Mesendoderm (in vitro differentiated cells): ENCODE data around the gene CLCA1.

ENCODE experiments used
- DNase-seq: peaks from one replicate; pipeline ENCODE4 v3.0.0; 2013
- H2AK5ac ChIP-seq: 2 replicates; pipeline ENCODE4 v1.6.1; 2013; ENCODE audit warnings: low read length, inconsistent platforms
- H2BK120ac ChIP-seq: 2 replicates; pipeline ENCODE4 v1.6.1; 2013; ENCODE audit warnings: low read depth, mild to moderate bottlenecking, low read length, moderate library complexity, mixed read lengths
- H2BK15ac ChIP-seq: replicated peaks from 2 replicates; pipeline ENCODE4 v1.6.1; 2013; ENCODE audit warnings: low read depth, mild to moderate bottlenecking, moderate library complexity
- H2BK5ac ChIP-seq: 2 replicates; pipeline ENCODE4 v1.6.1; 2013; ENCODE audit warnings: low read length, inconsistent platforms
- H3K18ac ChIP-seq: 2 replicates; pipeline ENCODE4 v1.6.1; 2013; ENCODE audit warnings: mild to moderate bottlenecking, low read length, mixed read lengths
- H3K23ac ChIP-seq: one replicate; pipeline ENCODE4 v1.6.1; 2013; ENCODE audit warnings: low read length
- H3K27ac ChIP-seq: 2 replicates; pipeline ENCODE4 v1.5.1; 2013; ENCODE audit warnings: low read depth, mild to moderate bottlenecking, inconsistent platforms, low read length, moderate library complexity
- H3K27me3 ChIP-seq: 2 replicates; pipeline ENCODE4 v1.6.1; 2013; ENCODE audit warnings: low read length, control low read depth, mild to moderate bottlenecking, inconsistent platforms; ENCODE audit not compliant: insufficient read depth, poor library complexity
- H3K36me3 ChIP-seq: 2 replicates; pipeline ENCODE4 v1.6.1; 2013; ENCODE audit warnings: low read length, inconsistent platforms; ENCODE audit not compliant: control insufficient read depth, insufficient read depth
- H3K4ac ChIP-seq: one replicate; pipeline ENCODE4 v1.6.1; 2013; ENCODE audit warnings: low read depth, mild to moderate bottlenecking, low read length, moderate library complexity
- H3K4me1 ChIP-seq: 2 replicates; pipeline ENCODE4 v1.6.1; 2013; ENCODE audit warnings: low read depth, low read length, inconsistent platforms; ENCODE audit not compliant: control insufficient read depth
- H3K4me2 ChIP-seq: 2 replicates; pipeline ENCODE4 v1.6.1; 2013; ENCODE audit warnings: low read length
- H3K4me3 ChIP-seq: 2 replicates; pipeline ENCODE4 v1.5.1; 2013; ENCODE audit warnings: mild to moderate bottlenecking, low read length
- H3K56ac ChIP-seq: one replicate; pipeline ENCODE4 v1.6.1; 2013; ENCODE audit warnings: low read length
- H3K79me1 ChIP-seq: 2 replicates; pipeline ENCODE4 v1.6.1; 2013; ENCODE audit warnings: low read length, inconsistent platforms
- H3K79me2 ChIP-seq: 2 replicates; pipeline ENCODE4 v1.6.1; 2013; ENCODE audit warnings: mild to moderate bottlenecking, low read length; ENCODE audit not compliant: control insufficient read depth, insufficient read depth
- H3K9ac ChIP-seq: 2 replicates; pipeline ENCODE4 v1.6.1; 2013; ENCODE audit warnings: low read length, inconsistent platforms
- H4K5ac ChIP-seq: one replicate; pipeline ENCODE4 v1.6.1; 2013; ENCODE audit warnings: low read length
- H4K8ac ChIP-seq: one replicate; pipeline ENCODE4 v1.6.1; 2013; ENCODE audit warnings: low read depth, mild to moderate bottlenecking, control low read depth, low read length, moderate library complexity
- WGBS: extraction: QIAGEN DNeasy Blood & Tissue Kit; methylation state at CpG from one replicate; pipeline ENCODE4 v1.1.7; 2013; ENCODE audit warnings: low lambda C conversion rate, missing lambda C conversion rate; ENCODE audit not compliant: insufficient coverage; ENCODE audit errors: extremely low coverage; 5-methylcytosine and 5-hydroxymethylcytosine counted together

Gene CLCA1

DNA sequence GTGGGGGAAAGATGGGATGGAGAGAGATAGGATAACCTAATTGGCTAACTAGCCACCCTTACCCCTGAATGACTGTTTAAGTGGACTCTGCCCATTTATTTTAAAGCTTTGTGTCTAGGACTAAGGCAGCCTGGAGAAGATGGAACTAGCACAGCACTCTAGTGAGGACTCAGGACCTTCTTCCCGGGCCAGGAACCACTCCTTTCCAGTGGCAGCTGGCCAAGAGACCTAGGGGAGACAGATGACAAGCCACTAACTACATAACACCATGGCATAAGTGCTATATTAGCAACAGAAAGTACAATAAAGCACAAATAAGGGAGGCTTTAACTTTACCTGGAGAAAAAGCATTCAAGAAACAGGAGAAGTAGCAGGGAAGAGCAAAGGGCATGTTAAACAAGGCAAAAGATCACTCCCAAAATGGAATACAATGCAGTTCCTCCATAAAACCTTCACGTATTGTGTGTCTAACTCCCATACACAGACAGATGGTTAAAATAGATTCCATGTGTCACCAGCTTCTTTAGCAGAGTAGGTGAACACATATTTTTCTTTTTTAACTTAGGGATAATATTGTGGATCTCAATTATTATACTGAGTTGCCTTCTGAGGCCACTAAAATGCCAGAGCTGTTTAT, 20.6 kb downstream of the CLCA1 start:
- Histone ChIP-seq H3K4me1 (no peaks in the 10 kb centered on the region), H3K27ac (no peak overlapping the region), H3K79me2 (no peaks in the 10 kb centered on the region), H4K5ac (no peak overlapping the region), H3K56ac (no peak overlapping the region), H3K4ac (no peak overlapping the region), H3K23ac (no peak overlapping the region), H3K36me3 (no peaks in the 10 kb centered on the region), H2BK5ac (no peak overlapping the region), H4K8ac (no peak overlapping the region), H3K4me3 (no peak overlapping the region), H2BK15ac (no peak overlapping the region), H3K18ac (no peak overlapping the region), H2BK120ac (no peak overlapping the region), H2AK5ac (no peak overlapping the region), H3K79me1 (no peaks in the 10 kb centered on the region), H3K4me2 (no peak overlapping the region), H3K9ac (no peak overlapping the region), H3K27me3 (no peaks in the 10 kb centered on the region)
- DNase-seq = no peak
- WGBS = no CpG with 5 or more reads among the region's 2 CpGs

DNA sequence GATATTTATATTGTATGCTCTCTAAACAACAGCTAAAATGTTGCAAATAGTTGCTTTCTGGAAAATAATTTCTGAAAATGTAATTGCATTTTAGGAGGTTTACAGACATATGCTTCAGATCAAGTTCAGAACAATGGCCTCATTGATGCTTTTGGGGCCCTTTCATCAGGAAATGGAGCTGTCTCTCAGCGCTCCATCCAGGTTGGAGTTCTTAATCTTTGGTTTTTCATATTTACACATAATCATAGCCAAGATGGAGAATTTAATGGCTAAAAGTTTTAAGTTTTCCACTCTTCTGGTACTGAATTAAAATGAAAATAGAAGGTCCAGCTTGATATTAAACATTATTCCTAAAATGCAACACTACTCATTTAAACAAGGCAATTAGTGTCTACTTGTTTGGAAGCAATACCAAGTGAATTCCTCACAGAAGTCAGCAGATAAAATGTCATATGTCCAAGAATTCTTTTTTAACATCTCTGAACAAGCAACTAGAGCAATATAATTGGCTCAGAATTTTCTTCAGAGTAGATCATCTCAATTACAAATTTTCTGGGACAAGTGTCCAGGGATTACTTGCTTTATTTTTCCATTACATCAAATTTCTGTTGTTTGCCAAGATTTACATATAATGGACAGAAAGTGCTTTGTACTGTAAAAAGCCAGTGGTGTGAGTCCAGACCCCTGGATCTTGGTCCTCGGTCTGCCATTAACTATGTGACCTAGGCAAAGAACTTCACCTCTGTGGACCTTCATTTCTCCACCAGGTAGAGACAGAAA, 22.6 kb downstream of the CLCA1 start:
- Histone ChIP-seq H3K56ac (no peak overlapping the region), H3K79me1 (no peaks in the 10 kb centered on the region), H3K18ac (no peak overlapping the region), H3K23ac (no peak overlapping the region), H4K5ac (no peak overlapping the region), H3K4ac (no peak overlapping the region), H4K8ac (no peak overlapping the region), H2BK15ac (no peak overlapping the region), H3K36me3 (no peaks in the 10 kb centered on the region), H3K9ac (no peak overlapping the region), H3K4me2 (no peak overlapping the region), H2AK5ac (no peak overlapping the region), H3K4me3 (no peak overlapping the region), H2BK5ac (no peak overlapping the region), H3K27ac (no peak overlapping the region), H3K27me3 (no peaks in the 10 kb centered on the region), H3K4me1 (no peaks in the 10 kb centered on the region), H2BK120ac (no peak overlapping the region), H3K79me2 (no peaks in the 10 kb centered on the region)
- no CpG with 5 or more reads among the region's 2 CpGs for WGBS
- no peak for DNase-seq

DNA sequence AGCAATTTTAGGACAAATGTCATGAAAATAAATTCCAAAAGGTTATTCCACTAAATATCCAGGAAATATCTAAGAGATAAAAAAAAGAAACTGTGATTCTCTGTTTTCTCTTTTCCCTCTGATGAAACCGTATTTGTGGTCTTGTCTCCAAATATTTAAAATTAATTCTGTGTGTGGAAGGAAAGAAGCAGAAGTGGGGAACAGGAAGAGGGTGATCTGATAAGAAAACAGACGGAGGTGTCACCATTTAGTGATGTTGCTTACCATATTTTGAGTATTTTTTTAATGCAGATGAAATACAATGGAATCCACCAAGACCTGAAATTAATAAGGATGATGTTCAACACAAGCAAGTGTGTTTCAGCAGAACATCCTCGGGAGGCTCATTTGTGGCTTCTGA, 29.6 kb downstream of the CLCA1 start:
- H3K4ac ChIP-seq = no peak overlapping the region
- H3K9ac ChIP-seq = no peak overlapping the region
- no peak overlapping the region for H3K27ac ChIP-seq
- no peak overlapping the region for H2BK15ac ChIP-seq
- H3K18ac ChIP-seq = no peak overlapping the region
- no peak overlapping the region for H3K56ac ChIP-seq
- H3K36me3 ChIP-seq = no peaks in the 10 kb centered on the region
- no peaks in the 10 kb centered on the region for H3K27me3 ChIP-seq
- H3K23ac ChIP-seq = no peak overlapping the region
- no peak overlapping the region for H2AK5ac ChIP-seq
- no peak overlapping the region for H4K8ac ChIP-seq
- H3K4me3 ChIP-seq = no peak overlapping the region
- no peaks in the 10 kb centered on the region for H3K79me1 ChIP-seq
- no peaks in the 10 kb centered on the region for H3K79me2 ChIP-seq
- no peak for DNase-seq
- H2BK120ac ChIP-seq = no peak overlapping the region
- H3K4me1 ChIP-seq = no peaks in the 10 kb centered on the region
- WGBS = no CpG with 5 or more reads among the region's 3 CpGs
- H3K4me2 ChIP-seq = no peak overlapping the region
- H2BK5ac ChIP-seq = no peak overlapping the region
- no peak overlapping the region for H4K5ac ChIP-seq

DNA sequence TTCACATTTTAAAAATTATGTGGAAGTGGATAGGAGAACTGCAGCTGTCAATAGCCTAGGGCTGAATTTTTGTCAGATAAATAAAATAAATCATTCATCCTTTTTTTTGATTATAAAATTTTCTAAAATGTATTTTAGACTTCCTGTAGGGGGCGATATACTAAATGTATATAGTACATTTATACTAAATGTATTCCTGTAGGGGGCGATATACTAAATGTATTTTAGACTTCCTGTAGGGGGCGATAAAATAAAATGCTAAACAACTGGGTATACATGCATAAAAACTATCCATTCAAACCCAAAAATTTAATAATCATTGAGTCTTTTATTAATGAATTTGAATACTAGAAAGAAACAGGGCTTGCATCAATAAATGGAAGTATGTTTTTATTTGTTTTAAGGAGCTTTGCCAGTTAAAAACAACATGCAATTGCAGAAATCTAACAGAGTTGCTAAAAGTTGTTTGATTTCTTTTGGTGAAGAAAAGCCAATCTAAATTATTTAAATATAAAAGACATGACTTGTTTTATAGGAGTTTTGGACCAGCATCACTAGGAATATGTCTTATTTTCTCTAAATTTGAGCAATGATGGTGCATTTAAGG, 31.4 kb downstream of the CLCA1 start:
- no peak overlapping the region for H2BK15ac ChIP-seq
- peak; percentile 50 for DNase-seq
- no peak overlapping the region for H3K27ac ChIP-seq
- H2BK5ac ChIP-seq = no peak overlapping the region
- H2BK120ac ChIP-seq = no peak overlapping the region
- H3K18ac ChIP-seq = no peak overlapping the region
- peaks cover 10% of the 10 kb centered on the region for H3K4me1 ChIP-seq
- H3K23ac ChIP-seq = no peak overlapping the region
- no CpG with 5 or more reads among the region's 3 CpGs for WGBS
- no peak overlapping the region for H3K56ac ChIP-seq
- H3K27me3 ChIP-seq = no peaks in the 10 kb centered on the region
- no peak overlapping the region for H3K4me2 ChIP-seq
- no peak overlapping the region for H3K4ac ChIP-seq
- no peak overlapping the region for H3K4me3 ChIP-seq
- no peaks in the 10 kb centered on the region for H3K79me2 ChIP-seq
- no peak overlapping the region for H2AK5ac ChIP-seq
- no peak overlapping the region for H4K8ac ChIP-seq
- H3K9ac ChIP-seq = no peak overlapping the region
- H4K5ac ChIP-seq = no peak overlapping the region
- H3K79me1 ChIP-seq = no peaks in the 10 kb centered on the region
- no peaks in the 10 kb centered on the region for H3K36me3 ChIP-seq

DNA sequence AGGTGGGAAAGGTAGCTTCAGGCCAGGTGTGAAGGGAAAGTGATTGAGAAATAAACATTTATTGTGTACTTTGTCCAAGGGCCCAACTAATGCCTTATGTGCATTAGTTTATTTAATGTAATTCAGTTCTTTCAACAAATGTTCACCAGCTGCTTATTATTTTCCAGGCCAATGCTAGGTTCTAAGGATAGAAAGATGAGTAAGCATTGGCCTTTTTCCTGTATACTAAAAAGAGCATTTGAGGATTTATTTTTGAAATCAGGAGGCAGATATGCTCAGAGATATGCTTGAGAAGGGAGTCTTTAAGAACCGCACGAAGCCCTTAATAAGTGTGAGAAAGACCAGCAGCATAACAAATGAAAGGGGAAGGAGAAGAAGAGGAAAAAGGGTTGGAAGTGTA, 32.0 kb downstream of the CLCA1 start:
- Histone ChIP-seq H3K27ac (no peak overlapping the region), H2BK5ac (no peak overlapping the region), H3K27me3 (no peaks in the 10 kb centered on the region), H4K5ac (no peak overlapping the region), H3K18ac (no peak overlapping the region), H2AK5ac (no peak overlapping the region), H3K4me2 (no peak overlapping the region), H3K4me3 (no peak overlapping the region), H3K79me1 (no peaks in the 10 kb centered on the region), H4K8ac (no peak overlapping the region), H3K4ac (no peak overlapping the region), H3K56ac (no peak overlapping the region), H3K79me2 (no peaks in the 10 kb centered on the region), H3K4me1 (peaks cover 10% of the 10 kb centered on the region), H3K36me3 (no peaks in the 10 kb centered on the region), H2BK120ac (no peak overlapping the region), H2BK15ac (no peak overlapping the region), H3K23ac (no peak overlapping the region), H3K9ac (no peak overlapping the region)
- DNase-seq = no peak
- WGBS = no CpG with 5 or more reads among the region's 2 CpGs
